ENCODE measurements around the gene PPP2R3A.

Gene PPP2R3A

DNA sequence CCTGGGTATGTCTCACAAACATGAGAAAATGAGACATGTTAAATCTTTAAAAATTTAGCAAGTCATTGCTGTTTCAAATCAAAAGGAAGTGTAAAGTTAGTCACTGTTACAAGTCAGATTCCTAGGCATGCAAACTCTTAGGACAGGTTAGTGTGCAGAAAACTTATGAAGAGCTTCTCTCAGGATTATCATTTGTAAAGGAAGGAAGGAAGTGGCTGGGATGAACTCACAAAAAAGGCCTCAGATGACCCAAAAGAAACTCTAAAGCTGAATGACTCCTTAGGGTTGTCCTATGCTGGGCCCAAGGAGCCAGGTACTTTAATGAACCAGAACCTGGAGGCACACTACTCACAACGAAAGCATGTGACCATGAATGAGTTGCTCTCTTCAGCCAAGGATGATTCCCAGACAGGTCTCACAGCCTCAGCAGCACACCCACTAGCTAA is 205.6 kb downstream of the PPP2R3A start:
- Histone ChIP-seq H3K9me3 (ENCODE audit: control insufficient read depth, low read length) (no peaks in the 10 kb centered on the region), H3K9ac (no peak overlapping the region), H3K36me3 (ENCODE audit: control insufficient read depth, insufficient read depth, low read length) (no peaks in the 10 kb centered on the region), H3K27ac (no peak overlapping the region), H3K4me3 (ENCODE audit: low read depth, low read length) (no peak overlapping the region), H2AFZ (no peak overlapping the region), H3K4me2 (ENCODE audit: low read length) (no peak overlapping the region), H3K79me2 (peaks cover 57% of the 10 kb centered on the region), H3K4me1 (peaks cover 13% of the 10 kb centered on the region), H3K27me3 (ENCODE audit: control insufficient read depth, insufficient read depth, low read length) (no peaks in the 10 kb centered on the region)
- TF ChIP-seq, protein P1, sequence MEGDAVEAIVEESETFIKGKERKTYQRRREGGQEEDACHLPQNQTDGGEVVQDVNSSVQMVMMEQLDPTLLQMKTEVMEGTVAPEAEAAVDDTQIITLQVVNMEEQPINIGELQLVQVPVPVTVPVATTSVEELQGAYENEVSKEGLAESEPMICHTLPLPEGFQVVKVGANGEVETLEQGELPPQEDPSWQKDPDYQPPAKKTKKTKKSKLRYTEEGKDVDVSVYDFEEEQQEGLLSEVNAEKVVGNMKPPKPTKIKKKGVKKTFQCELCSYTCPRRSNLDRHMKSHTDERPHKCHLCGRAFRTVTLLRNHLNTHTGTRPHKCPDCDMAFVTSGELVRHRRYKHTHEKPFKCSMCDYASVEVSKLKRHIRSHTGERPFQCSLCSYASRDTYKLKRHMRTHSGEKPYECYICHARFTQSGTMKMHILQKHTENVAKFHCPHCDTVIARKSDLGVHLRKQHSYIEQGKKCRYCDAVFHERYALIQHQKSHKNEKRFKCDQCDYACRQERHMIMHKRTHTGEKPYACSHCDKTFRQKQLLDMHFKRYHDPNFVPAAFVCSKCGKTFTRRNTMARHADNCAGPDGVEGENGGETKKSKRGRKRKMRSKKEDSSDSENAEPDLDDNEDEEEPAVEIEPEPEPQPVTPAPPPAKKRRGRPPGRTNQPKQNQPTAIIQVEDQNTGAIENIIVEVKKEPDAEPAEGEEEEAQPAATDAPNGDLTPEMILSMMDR (IDR thresholded peaks at IDR 0.05): no peak

DNA sequence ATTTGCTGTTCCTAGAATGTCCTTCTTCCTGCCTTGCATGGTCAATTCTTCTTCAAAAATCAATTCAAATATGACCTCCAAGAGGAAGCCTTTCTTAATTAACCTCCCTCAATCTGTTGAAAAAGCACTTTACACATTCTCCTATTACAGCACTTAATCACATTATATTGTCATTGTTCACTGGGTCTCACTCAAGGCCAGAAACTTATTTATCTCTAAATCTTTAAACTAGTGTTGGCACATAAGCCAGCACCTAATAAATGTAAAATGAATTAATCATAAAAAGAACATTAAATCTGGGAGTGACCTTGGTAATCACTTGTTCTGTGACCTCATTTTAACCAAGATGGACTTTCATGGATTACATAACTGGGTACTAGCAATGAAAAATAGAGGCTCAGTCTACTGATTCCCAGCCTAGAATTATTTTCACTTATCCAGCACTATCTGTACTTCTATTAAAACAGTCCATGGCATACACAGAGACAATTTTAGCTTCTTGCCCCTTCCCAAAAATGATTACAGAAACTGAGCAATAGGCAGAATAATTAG is 208.5 kb downstream of the PPP2R3A start:
- TF ChIP-seq, protein P1 (IDR thresholded peaks at IDR 0.05): no peak
- H2AFZ ChIP-seq: no peak overlapping the region
- H3K9me3 ChIP-seq (ENCODE audit: control insufficient read depth, low read length): no peaks in the 10 kb centered on the region
- H3K79me2 ChIP-seq: peaks cover 77% of the 10 kb centered on the region
- no peaks in the 10 kb centered on the region for H3K36me3 ChIP-seq (ENCODE audit: control insufficient read depth, insufficient read depth, low read length)
- H3K9ac ChIP-seq: no peak overlapping the region
- peak overlapping the region; percentile 23 for H3K4me2 ChIP-seq (ENCODE audit: low read length)
- no peak overlapping the region for H3K4me3 ChIP-seq (ENCODE audit: low read depth, low read length)
- peaks cover 15% of the 10 kb centered on the region for H3K4me1 ChIP-seq
- H3K27me3 ChIP-seq (ENCODE audit: control insufficient read depth, insufficient read depth, low read length): no peaks in the 10 kb centered on the region
- H3K27ac ChIP-seq: no peak overlapping the region

DNA sequence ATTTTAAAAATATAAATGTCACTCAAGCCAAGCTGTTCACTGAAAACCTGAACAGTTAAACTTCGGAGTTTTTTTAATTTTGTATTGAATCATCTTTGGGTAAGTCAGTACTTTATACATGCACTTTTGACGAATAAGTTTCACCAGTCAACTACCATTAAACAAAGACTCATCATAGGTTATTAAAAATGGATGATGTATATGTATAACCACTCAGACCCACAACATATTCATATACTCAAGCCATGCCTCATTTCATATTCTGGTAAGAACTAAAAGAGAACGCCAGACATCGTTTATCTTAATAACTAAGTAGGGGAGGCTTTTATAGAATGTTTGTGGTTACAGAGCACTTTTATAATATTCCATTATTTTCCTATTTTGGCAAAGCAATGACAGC is 212.3 kb downstream of the PPP2R3A start:
- TF ChIP-seq, protein P1 (IDR thresholded peaks at IDR 0.05): no peak
- no peak overlapping the region for H3K9ac ChIP-seq
- H3K36me3 ChIP-seq (ENCODE audit: control insufficient read depth, insufficient read depth, low read length): no peaks in the 10 kb centered on the region
- H2AFZ ChIP-seq: no peak overlapping the region
- no peak overlapping the region for H3K4me3 ChIP-seq (ENCODE audit: low read depth, low read length)
- peaks cover 80% of the 10 kb centered on the region for H3K79me2 ChIP-seq
- peaks cover 15% of the 10 kb centered on the region for H3K4me1 ChIP-seq
- H3K27ac ChIP-seq: no peak overlapping the region
- no peaks in the 10 kb centered on the region for H3K27me3 ChIP-seq (ENCODE audit: control insufficient read depth, insufficient read depth, low read length)
- no peaks in the 10 kb centered on the region for H3K9me3 ChIP-seq (ENCODE audit: control insufficient read depth, low read length)
- no peak overlapping the region for H3K4me2 ChIP-seq (ENCODE audit: low read length)

DNA sequence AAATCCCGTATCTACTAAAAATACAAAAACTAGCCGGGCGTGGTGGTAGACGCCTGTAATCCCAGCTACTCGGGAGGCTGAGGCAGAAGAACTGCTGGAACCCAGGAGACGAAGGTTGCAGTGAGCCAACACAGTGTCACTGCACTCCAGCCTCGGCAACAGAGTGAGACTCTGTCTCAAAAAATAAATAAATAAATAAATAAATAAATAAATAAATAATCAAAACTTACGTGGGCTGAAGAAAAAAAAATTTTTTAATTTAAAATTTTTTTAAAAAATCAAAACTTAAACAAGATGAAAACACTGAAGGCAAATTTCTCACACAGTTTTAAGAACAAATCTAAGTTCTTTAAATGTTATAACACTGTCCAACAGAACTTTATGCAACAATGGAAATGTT is 216.2 kb downstream of the PPP2R3A start:
- TF ChIP-seq, protein P1 (IDR thresholded peaks at IDR 0.05): no peak
- Histone ChIP-seq H3K4me3 (ENCODE audit: low read depth, low read length) (no peak overlapping the region), H3K27ac (no peak overlapping the region), H3K79me2 (peaks cover 79% of the 10 kb centered on the region), H3K4me2 (ENCODE audit: low read length) (no peak overlapping the region), H3K27me3 (ENCODE audit: control insufficient read depth, insufficient read depth, low read length) (no peaks in the 10 kb centered on the region), H3K4me1 (peaks cover 2% of the 10 kb centered on the region), H3K36me3 (ENCODE audit: control insufficient read depth, insufficient read depth, low read length) (no peaks in the 10 kb centered on the region), H2AFZ (no peak overlapping the region), H3K9me3 (ENCODE audit: control insufficient read depth, low read length) (no peaks in the 10 kb centered on the region), H3K9ac (no peak overlapping the region)

DNA sequence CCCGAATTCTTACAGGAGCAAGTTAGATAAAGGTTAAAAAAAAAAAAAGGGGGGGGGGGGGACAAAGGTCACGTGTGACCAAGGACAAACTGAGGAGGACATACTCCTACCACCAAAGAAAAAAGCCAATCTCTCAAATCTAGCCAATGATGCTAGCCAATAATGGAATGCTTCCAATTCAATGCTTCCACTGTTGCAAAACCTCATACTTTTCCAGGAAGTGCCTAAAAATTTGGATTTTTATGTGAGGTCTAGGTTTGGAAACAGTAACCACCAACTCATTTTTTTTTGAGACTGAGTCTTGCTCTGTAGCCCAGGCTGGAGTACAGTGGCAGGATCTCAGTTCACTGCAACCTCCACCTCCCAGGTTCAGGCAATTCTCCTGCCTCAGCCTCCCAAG is 219.2 kb downstream of the PPP2R3A start:
- H3K4me2 ChIP-seq (ENCODE audit: low read length): no peak overlapping the region
- H3K9me3 ChIP-seq (ENCODE audit: control insufficient read depth, low read length): no peaks in the 10 kb centered on the region
- H2AFZ ChIP-seq: no peak overlapping the region
- H3K36me3 ChIP-seq (ENCODE audit: control insufficient read depth, insufficient read depth, low read length): no peaks in the 10 kb centered on the region
- peaks cover 76% of the 10 kb centered on the region for H3K79me2 ChIP-seq
- TF ChIP-seq, protein P1 (IDR thresholded peaks at IDR 0.05): no peak
- no peak overlapping the region for H3K4me3 ChIP-seq (ENCODE audit: low read depth, low read length)
- H3K27ac ChIP-seq: no peak overlapping the region
- H3K9ac ChIP-seq: no peak overlapping the region
- H3K27me3 ChIP-seq (ENCODE audit: control insufficient read depth, insufficient read depth, low read length): no peaks in the 10 kb centered on the region
- peaks cover 9% of the 10 kb centered on the region for H3K4me1 ChIP-seq

Data from parathyroid adenoma (tissue), 2 donors.